Bronchial epithelial cell (primary cell): ENCODE data around the gene CAMK2D. TPM values are rescaled to one million over a fixed set of nuclear protein-coding genes. Genes with fewer than 3 reads are reported as not detected.
A peak's percentile ranks its signal among the peaks of the same experiment; 100 is the strongest.

Source experiments
- DNase-seq: peaks from one replicate; pipeline ENCODE4 v3.0.0-alpha.2; 2010; ENCODE audit warnings: low read depth
- FAIRE-seq: peaks from 2 replicates; lab custom pipeline; 2011; peaks lifted over from hg19 to GRCh38; lab: Jason Lieb, UNC
- H3K27me3 ChIP-seq: 2 replicates; pipeline ENCODE4 v1.5.1; 2011; ENCODE audit warnings: low read length; ENCODE audit not compliant: control insufficient read depth, insufficient read depth
- H3K36me3 ChIP-seq: 2 replicates; pipeline ENCODE4 v1.5.1; 2011; ENCODE audit warnings: low read length; ENCODE audit not compliant: control insufficient read depth, insufficient read depth
- H3K4me3 ChIP-seq: 2 replicates; pipeline ENCODE4 v1.5.1; 2011; ENCODE audit warnings: mild to moderate bottlenecking, low read depth, low read length, control low read depth
- total RNA-seq: library from RNA; depleted of rRNA; stranded (reverse); fragments of >200 nt; gene quantifications from 2 replicates; pipeline ENCODE4 v1.2.1, GENCODE V29; 2014
- TF ChIP-seq, protein P1 (sequence below): IDR thresholded peaks from 2 replicates; pipeline ENCODE4 v1.5.1; 2011; ENCODE audit warnings: mild to moderate bottlenecking, moderate library complexity, low read length, control low read depth, inconsistent platforms; ENCODE audit not compliant: insufficient read depth, severe bottlenecking

The CAMK2D gene
- total RNA-seq, 1 donor from 2014 or later = 50.8 TPM

DNA sequence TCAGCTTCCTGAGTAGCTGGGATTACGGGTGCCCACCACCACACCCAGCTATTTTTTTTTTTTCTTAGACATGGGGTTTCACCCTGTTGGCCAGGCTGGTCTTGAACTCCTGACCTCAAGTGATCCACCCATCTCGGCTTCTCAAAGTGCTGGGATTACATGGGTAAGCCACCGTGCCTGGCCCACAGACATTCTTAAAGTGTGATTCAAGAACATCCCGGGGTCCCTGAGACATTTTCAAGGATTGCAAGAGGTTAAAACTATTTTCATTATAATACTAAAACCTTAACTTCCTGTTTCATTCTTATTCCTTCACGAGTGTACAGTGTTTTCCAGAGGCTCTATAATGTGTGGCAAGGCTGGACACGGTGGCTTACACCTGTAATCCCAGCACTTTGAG, 318.7 kb downstream of the CAMK2D start:
- no peak for DNase-seq
- FAIRE-seq = no peak
- H3K27me3 ChIP-seq = no peaks in the 10 kb centered on the region
- TF ChIP-seq, protein P1, sequence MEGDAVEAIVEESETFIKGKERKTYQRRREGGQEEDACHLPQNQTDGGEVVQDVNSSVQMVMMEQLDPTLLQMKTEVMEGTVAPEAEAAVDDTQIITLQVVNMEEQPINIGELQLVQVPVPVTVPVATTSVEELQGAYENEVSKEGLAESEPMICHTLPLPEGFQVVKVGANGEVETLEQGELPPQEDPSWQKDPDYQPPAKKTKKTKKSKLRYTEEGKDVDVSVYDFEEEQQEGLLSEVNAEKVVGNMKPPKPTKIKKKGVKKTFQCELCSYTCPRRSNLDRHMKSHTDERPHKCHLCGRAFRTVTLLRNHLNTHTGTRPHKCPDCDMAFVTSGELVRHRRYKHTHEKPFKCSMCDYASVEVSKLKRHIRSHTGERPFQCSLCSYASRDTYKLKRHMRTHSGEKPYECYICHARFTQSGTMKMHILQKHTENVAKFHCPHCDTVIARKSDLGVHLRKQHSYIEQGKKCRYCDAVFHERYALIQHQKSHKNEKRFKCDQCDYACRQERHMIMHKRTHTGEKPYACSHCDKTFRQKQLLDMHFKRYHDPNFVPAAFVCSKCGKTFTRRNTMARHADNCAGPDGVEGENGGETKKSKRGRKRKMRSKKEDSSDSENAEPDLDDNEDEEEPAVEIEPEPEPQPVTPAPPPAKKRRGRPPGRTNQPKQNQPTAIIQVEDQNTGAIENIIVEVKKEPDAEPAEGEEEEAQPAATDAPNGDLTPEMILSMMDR = no peak
- no peak overlapping the region for H3K4me3 ChIP-seq
- H3K36me3 ChIP-seq = no peaks in the 10 kb centered on the region

DNA sequence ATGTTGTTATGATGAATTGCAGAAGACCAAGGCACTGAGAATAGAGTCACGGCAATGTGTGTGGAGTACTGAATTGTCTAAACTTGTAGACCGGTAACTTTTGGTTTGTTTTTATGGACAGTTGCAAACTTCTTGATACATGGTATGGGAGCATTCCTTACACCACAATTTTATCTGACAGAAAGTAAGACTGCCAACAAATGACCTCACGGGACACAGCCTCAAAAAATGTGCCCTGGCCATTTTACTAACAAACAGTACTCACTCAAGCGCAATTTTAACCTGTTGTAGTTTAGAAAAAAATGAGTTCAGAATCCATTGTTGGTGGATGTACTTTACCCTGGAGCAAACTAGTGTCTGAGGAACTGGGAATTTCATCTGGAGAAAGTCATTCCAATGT, 321.2 kb downstream of the CAMK2D start:
- no peak overlapping the region for H3K4me3 ChIP-seq
- TF ChIP-seq, protein P1 = no peak
- DNase-seq (no peak), FAIRE-seq (no peak)
- no peaks in the 10 kb centered on the region for H3K36me3 ChIP-seq
- H3K27me3 ChIP-seq = no peaks in the 10 kb centered on the region

DNA sequence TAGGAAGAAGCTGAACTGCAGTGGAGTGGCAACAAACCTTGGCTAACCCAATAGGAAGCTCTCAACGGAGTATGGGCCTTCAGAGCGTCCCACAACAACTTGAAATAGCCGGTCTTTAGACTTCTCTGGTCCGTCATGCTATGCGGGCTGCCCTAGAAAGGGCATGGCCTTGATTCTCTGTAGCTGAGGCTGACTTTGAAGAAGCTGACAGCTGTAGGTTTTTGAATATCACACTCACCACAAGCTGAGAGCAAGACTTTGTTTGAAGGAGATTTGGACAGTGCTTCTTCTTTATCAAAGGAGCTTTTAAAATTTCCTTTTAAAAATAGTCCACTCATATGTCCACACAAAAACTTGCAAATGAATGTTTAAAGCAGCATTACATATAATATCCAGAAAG, 322.9 kb downstream of the CAMK2D start:
- no peak overlapping the region for H3K4me3 ChIP-seq
- TF ChIP-seq, protein P1 = no peak
- no peaks in the 10 kb centered on the region for H3K36me3 ChIP-seq
- FAIRE-seq = peak; percentile 52
- no peaks in the 10 kb centered on the region for H3K27me3 ChIP-seq
- no peak for DNase-seq

DNA sequence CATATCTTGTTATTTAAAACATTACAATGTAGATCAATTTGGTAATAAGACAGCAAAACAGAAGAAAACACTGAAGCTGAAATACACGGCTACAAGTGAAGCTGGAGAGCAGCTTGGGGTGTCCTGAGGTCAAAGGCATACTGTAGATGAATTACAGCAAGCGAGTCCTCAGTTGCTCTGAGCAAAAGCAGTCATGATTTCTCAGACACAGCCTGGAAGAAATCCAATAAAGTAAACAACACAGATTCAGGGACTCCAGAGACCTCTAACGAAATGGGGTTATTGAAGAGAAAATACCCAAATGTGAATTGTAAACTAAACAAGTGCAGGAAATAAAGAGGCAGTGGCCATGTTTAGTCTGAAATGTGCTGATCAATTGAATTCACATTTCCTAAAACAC, 324.4 kb downstream of the CAMK2D start:
- Histone ChIP-seq H3K4me3 (no peak overlapping the region), H3K27me3 (no peaks in the 10 kb centered on the region), H3K36me3 (no peaks in the 10 kb centered on the region)
- FAIRE-seq = no peak
- DNase-seq = no peak
- TF ChIP-seq, protein P1 = no peak

DNA sequence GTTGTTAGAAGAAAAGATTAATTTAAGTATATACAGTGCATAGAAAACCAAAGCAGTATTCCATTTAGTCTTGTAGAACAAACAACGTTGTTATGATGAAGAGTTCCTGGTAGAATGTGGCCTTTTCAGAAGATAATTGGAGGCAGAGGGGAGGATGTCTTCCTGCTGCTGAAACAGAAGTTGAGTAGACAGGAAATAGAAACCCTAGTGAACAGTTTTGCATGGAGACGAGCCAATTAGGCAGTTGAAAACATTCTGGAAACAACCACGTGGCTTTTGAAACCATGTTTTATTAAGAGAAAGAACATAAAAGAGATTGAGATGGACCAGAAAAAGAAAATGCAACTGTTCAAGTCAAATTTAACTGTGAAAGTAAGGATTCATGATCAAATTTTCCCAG, 325.2 kb downstream of the CAMK2D start:
- no peak for FAIRE-seq
- H3K36me3 ChIP-seq = no peaks in the 10 kb centered on the region
- DNase-seq = peak; percentile 35
- TF ChIP-seq, protein P1 = no peak
- H3K4me3 ChIP-seq = no peak overlapping the region
- H3K27me3 ChIP-seq = no peaks in the 10 kb centered on the region

DNA sequence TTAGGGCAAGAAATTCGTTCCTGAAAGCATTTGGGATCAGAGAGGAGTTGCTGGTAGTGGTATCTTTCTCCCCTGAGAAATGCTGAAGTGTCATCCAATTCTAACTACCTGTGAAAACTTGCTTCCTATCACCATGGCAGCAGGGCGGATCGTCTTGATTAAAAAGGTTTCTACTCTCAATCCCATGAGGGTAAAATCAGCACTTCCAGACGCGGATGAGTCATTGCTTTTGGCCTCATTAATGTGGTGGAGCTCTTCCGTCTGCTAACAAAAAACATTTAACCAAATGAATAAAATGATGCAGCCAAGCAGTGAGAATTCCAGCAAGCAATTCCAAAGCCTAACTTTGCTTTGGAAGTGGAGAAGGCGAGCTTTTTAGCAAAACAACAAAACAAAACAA, 325.6 kb downstream of the CAMK2D start:
- no peak for FAIRE-seq
- no peaks in the 10 kb centered on the region for H3K36me3 ChIP-seq
- no peaks in the 10 kb centered on the region for H3K27me3 ChIP-seq
- TF ChIP-seq, protein P1 = no peak
- no peak overlapping the region for H3K4me3 ChIP-seq
- peak; percentile 91 for DNase-seq
